HG03457 (cell line): ENCODE results near the gene P3H1.

Experiments used
- ATAC-seq: cut with Tn5 transposase; IDR thresholded peaks from one replicate; pipeline ENCODE4 v1.9.1; 2021; ENCODE audit warnings: moderate number of reproducible peaks; ENCODE audit not compliant: unreplicated experiment

Gene P3H1

GRCh38 chr1:42745851-42746250 is 21.0 kb downstream of the P3H1 start:
- ATAC-seq: no peak

- no peak for ATAC-seq
These were observed 22.7 kb downstream of the P3H1 start for GRCh38 chr1:42744148-42744413.

- no peak for ATAC-seq
These were observed 23.3 kb downstream of the P3H1 start for GRCh38 chr1:42743317-42744147.

GRCh38 chr1:42742617-42743316 is 24.1 kb downstream of the P3H1 start:
- no peak for ATAC-seq

GRCh38 chr1:42742141-42742540 is 24.7 kb downstream of the P3H1 start:
- ATAC-seq: no peak

- ATAC-seq: no peak
These were observed 25.1 kb downstream of the P3H1 start for GRCh38 chr1:42741706-42742105.

GRCh38 chr1:42740851-42741580 is 25.8 kb downstream of the P3H1 start:
- no peak for ATAC-seq

GRCh38 chr1:42739753-42740700 is 26.8 kb downstream of the P3H1 start, which contains the start of gene CLDN19:
CLDN19 (minus strand) TSS chr1:42740236; CDS start chr1:42740063, 173 bp downstream.
- ATAC-seq: no peak

- no peak for ATAC-seq
These were observed 28.1 kb downstream of the P3H1 start for GRCh38 chr1:42738678-42739226.

- ATAC-seq: no peak
These were observed 28.7 kb downstream of the P3H1 start for GRCh38 chr1:42737986-42738677.

- no peak for ATAC-seq
These were observed 29.6 kb downstream of the P3H1 start for GRCh38 chr1:42737257-42737656.

GRCh38 chr1:42736571-42737200 is 30.1 kb downstream of the P3H1 start:
- no peak for ATAC-seq

- ATAC-seq: no peak
These were observed 30.7 kb downstream of the P3H1 start for GRCh38 chr1:42736152-42736551.

GRCh38 chr1:42735477-42736105 is 31.2 kb downstream of the P3H1 start:
- no peak for ATAC-seq

- no peak for ATAC-seq
These were observed 31.8 kb downstream of the P3H1 start for GRCh38 chr1:42735056-42735455.

- no peak for ATAC-seq
These were observed 32.4 kb downstream of the P3H1 start for GRCh38 chr1:42734201-42735035.

GRCh38 chr1:42733415-42734200 is 33.2 kb downstream of the P3H1 start:
- no peak for ATAC-seq
